Measurements from ENCODE around the gene UAP1. TPM values are rescaled to one million over a fixed set of nuclear protein-coding genes. Genes with fewer than 3 reads are reported as not detected.
"Not testable (repeated sequence)": the region's sequence is repeated elsewhere in the genome, so short reads cannot be mapped to it uniquely, and the experiment has no call there.

The UAP1 gene
- total RNA-seq, 2 donors from 2014 or later: 36.4 to 39.4 TPM

DNA sequence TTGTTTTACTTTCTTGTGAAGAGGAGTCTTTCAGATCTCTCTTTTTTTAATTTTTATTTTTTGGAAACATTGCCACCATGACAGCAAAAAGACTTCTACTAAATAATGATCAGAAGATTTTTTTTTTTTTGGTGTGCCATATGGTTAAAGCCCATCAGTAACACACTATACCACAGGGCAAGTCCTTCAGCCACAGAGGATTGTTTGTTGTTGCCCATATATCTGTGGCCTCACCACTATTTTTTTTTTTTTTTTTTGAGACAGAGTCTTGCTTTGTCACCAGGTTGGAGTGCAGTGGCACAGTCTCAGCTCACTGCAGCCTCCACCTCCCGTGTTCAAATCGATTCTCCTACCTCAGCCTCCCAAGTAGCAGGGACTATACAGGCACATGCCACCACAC is 29.2 kb downstream of the UAP1 start:
- Histone ChIP-seq H3K9me3 (ENCODE audit: control insufficient read depth, low read length) (no peaks in the 10 kb centered on the region), H3K27ac (ENCODE audit: low read depth, low read length) (no peak overlapping the region), H3K4me3 (ENCODE audit: low read length) (no peak overlapping the region), H3K4me1 (ENCODE audit: control insufficient read depth, insufficient read depth, low read length) (no peaks in the 10 kb centered on the region), H3K27me3 (ENCODE audit: control insufficient read depth, insufficient read depth, low read length, poor library complexity, severe bottlenecking) (no peaks in the 10 kb centered on the region), H3K9ac (ENCODE audit: extremely low read depth, low read length, poor library complexity, severe bottlenecking) (no peak overlapping the region), H3K36me3 (ENCODE audit: control insufficient read depth, insufficient read depth, low read length) (peaks cover 67% of the 10 kb centered on the region)
- no peak for DNase-seq
- Mint-ChIP-seq H3K27me3 (ENCODE audit: insufficient read depth) (no peaks in the 10 kb centered on the region), H3K4me1 (no peaks in the 10 kb centered on the region), H3K27ac (no peak overlapping the region), H3K36me3 (ENCODE audit: low read depth) (peaks cover 47% of the 10 kb centered on the region), H3K9me3 (no peaks in the 10 kb centered on the region), H3K4me3 (no peak overlapping the region)
- TF ChIP-seq, protein P1, sequence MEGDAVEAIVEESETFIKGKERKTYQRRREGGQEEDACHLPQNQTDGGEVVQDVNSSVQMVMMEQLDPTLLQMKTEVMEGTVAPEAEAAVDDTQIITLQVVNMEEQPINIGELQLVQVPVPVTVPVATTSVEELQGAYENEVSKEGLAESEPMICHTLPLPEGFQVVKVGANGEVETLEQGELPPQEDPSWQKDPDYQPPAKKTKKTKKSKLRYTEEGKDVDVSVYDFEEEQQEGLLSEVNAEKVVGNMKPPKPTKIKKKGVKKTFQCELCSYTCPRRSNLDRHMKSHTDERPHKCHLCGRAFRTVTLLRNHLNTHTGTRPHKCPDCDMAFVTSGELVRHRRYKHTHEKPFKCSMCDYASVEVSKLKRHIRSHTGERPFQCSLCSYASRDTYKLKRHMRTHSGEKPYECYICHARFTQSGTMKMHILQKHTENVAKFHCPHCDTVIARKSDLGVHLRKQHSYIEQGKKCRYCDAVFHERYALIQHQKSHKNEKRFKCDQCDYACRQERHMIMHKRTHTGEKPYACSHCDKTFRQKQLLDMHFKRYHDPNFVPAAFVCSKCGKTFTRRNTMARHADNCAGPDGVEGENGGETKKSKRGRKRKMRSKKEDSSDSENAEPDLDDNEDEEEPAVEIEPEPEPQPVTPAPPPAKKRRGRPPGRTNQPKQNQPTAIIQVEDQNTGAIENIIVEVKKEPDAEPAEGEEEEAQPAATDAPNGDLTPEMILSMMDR (conservative IDR thresholded peaks at IDR 0.05): no peak
- WGBS, 2 experiments (ENCODE audit: insufficient coverage in 1 of 2, insufficient read length in 1 of 2): 89 to 100% methylated on average over 2 of the region's 2 CpGs

DNA sequence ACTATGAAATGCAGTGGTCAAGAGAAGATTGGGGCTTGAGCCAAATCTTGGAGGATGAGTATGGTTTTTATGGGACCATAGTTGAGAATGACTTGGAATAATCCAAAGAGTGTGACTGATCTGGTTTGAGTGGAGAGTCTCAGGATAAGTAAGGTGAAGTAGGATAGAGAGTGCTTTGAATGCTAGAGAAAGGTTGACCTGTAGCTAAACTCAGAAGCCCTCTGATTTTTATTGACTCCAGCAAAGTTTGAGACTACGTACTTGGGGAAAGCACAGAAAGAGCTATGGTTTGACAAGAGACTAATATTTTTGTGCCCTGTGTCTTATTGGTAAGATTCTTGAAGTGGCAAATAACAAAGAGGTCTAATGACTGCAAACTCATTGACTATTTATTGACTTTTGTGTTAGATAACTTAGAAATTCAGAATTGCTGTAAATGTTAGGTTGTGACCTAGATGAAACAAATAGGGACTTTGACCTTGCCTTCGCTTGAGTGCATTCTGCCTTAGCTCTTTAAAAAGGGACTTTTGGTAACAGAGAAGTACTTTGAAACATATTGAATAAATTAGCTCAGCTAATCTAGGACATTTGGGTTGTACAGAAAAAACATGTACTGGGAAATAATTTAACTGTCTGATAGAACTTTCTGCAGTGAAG is 35.1 kb downstream of the UAP1 start:
- Mint-ChIP-seq H3K27me3 (ENCODE audit: insufficient read depth) (no peaks in the 10 kb centered on the region), H3K9me3 (no peaks in the 10 kb centered on the region), H3K4me3 (no peak overlapping the region), H3K36me3 (ENCODE audit: low read depth) (peaks cover 33% of the 10 kb centered on the region), H3K27ac (no peak overlapping the region), H3K4me1 (no peaks in the 10 kb centered on the region)
- TF ChIP-seq, protein P1 (conservative IDR thresholded peaks at IDR 0.05): no peak
- Histone ChIP-seq H3K4me1 (ENCODE audit: control insufficient read depth, insufficient read depth, low read length) (no peaks in the 10 kb centered on the region), H3K27me3 (ENCODE audit: control insufficient read depth, insufficient read depth, low read length, poor library complexity, severe bottlenecking) (no peaks in the 10 kb centered on the region), H3K4me3 (ENCODE audit: low read length) (no peak overlapping the region), H3K36me3 (ENCODE audit: control insufficient read depth, insufficient read depth, low read length) (peaks cover 56% of the 10 kb centered on the region), H3K27ac (ENCODE audit: low read depth, low read length) (no peak overlapping the region), H3K9me3 (ENCODE audit: control insufficient read depth, low read length) (no peaks in the 10 kb centered on the region), H3K9ac (ENCODE audit: extremely low read depth, low read length, poor library complexity, severe bottlenecking) (no peak overlapping the region)
- no peak for DNase-seq
- 89 to 96% methylated on average over 1 to 2 of the region's 2 CpGs for WGBS, 2 experiments (ENCODE audit: insufficient coverage in 1 of 2, insufficient read length in 1 of 2)

DNA sequence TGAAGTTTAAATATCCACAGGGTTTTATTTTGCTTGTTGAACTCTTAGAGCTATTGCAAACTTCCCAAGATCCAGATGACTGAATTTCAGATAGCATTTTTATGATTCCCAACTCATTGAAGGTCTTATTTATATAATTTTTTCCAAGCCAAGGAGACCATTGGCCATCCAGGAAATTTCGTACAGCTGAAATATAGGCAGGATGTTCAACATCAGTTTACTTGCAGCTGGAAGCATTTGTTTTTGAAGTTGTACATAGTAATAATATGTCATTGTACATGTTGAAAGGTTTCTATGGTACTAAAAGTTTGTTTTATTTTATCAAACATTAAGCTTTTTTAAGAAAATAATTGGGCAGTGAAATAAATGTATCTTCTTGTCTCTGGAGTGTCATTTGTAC is 37.9 kb downstream of the UAP1 start:
- Mint-ChIP-seq H3K9me3 (peaks cover 6% of the 10 kb centered on the region), H3K4me1 (no peaks in the 10 kb centered on the region), H3K27me3 (ENCODE audit: insufficient read depth) (no peaks in the 10 kb centered on the region), H3K36me3 (ENCODE audit: low read depth) (peaks cover 34% of the 10 kb centered on the region), H3K27ac (no peak overlapping the region), H3K4me3 (no peak overlapping the region)
- H3K4me3 ChIP-seq (ENCODE audit: low read length): no peak overlapping the region
- TF ChIP-seq, protein P1 (conservative IDR thresholded peaks at IDR 0.05): no peak
- H3K27ac ChIP-seq (ENCODE audit: low read depth, low read length): no peak overlapping the region
- no peak overlapping the region for H3K9ac ChIP-seq (ENCODE audit: extremely low read depth, low read length, poor library complexity, severe bottlenecking)
- no peak for DNase-seq
- H3K4me1 ChIP-seq (ENCODE audit: control insufficient read depth, insufficient read depth, low read length): no peaks in the 10 kb centered on the region
- WGBS, 2 experiments (ENCODE audit: insufficient coverage in 1 of 2, insufficient read length in 1 of 2): 91% methylated on average over 1 of the region's 1 CpG; no CpG with 5 or more reads in 1 of the 2 experiments
- peaks cover 52% of the 10 kb centered on the region for H3K36me3 ChIP-seq (ENCODE audit: control insufficient read depth, insufficient read depth, low read length)
- peaks cover 5% of the 10 kb centered on the region for H3K9me3 ChIP-seq (ENCODE audit: control insufficient read depth, low read length)
- no peaks in the 10 kb centered on the region for H3K27me3 ChIP-seq (ENCODE audit: control insufficient read depth, insufficient read depth, low read length, poor library complexity, severe bottlenecking)

DNA sequence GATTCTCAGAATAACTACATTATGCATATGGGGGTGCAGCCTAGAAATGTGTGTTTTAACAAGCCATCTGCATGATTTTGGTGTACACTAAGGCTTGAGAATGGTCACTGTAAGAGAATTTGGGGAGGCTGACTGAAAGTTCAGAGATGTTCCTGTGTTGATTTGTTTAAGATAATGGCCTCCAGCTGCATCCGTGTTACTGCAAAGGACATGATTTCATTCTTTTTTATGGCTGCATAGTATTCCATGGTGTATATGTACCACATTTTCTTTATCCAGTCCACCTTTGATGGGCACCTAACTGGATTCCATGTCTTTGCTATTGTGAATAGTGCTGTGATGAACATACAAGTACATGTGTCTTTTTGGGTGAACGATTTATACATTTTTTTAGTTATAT is 41.6 kb downstream of the UAP1 start:
- H3K36me3 ChIP-seq (ENCODE audit: control insufficient read depth, insufficient read depth, low read length): peaks cover 38% of the 10 kb centered on the region
- not testable (repeated sequence) for H3K27ac ChIP-seq (ENCODE audit: low read depth, low read length); H3K9me3 ChIP-seq (ENCODE audit: control insufficient read depth, low read length); H3K27me3 Mint-ChIP-seq (ENCODE audit: insufficient read depth); H3K27me3 ChIP-seq (ENCODE audit: control insufficient read depth, insufficient read depth, low read length, poor library complexity, severe bottlenecking); H3K4me3 ChIP-seq (ENCODE audit: low read length); H3K4me3 Mint-ChIP-seq; H3K9ac ChIP-seq (ENCODE audit: extremely low read depth, low read length, poor library complexity, severe bottlenecking); H3K9me3 Mint-ChIP-seq; DNase-seq; H3K4me1 ChIP-seq (ENCODE audit: control insufficient read depth, insufficient read depth, low read length); H3K4me1 Mint-ChIP-seq; H3K27ac Mint-ChIP-seq
- peaks cover 24% of the 10 kb centered on the region for H3K36me3 Mint-ChIP-seq (ENCODE audit: low read depth)
- WGBS, 2 experiments (ENCODE audit: insufficient coverage in 1 of 2, insufficient read length in 1 of 2): 87 to 92% methylated on average over 2 of the region's 2 CpGs

All from endodermal cell (in vitro differentiated cells).